WTC11 (cell line): ENCODE results near the gene SETD3. TPM values are rescaled to one million over a fixed set of nuclear protein-coding genes. Genes with fewer than 3 reads are reported as not detected.

Source experiments
- ATAC-seq: fragments of 200-7000 bp; cut with Tn5 transposase; 2 replicates; pipeline ENCODE4 v1.10.0; 2021; ENCODE audit warnings: mild to moderate bottlenecking, moderate library complexity
- CTCF ChIA-PET: fragments of 300-600 bp; sonication (Branson Sonifier 250); formaldehyde crosslinking; loops from one replicate; lab custom pipeline; 2021; ENCODE audit warnings: antibody characterized with exemption; lab: Charles Lee
- POLR2A ChIA-PET: fragments of 350-600 bp; sonication (Branson Sonifier 250); formaldehyde crosslinking; loops from one replicate; lab custom pipeline; 2021; ENCODE audit warnings: antibody characterized with exemption; lab: Charles Lee
- DNase-seq: peaks from one replicate; pipeline ENCODE4 v3.0.0; 2021; ENCODE audit warnings: low spot score
- H3K27ac Mint-ChIP-seq: 2 replicates; pipeline ENCODE4 v1.8.0; 2021; ENCODE audit warnings: mixed read lengths
- H3K27me3 Mint-ChIP-seq: 2 replicates; pipeline ENCODE4 v1.8.0; 2021; ENCODE audit warnings: low read depth, mild to moderate bottlenecking, moderate library complexity, mixed read lengths
- H3K36me3 Mint-ChIP-seq: 2 replicates; pipeline ENCODE4 v1.8.0; 2021; ENCODE audit warnings: mixed read lengths
- H3K4me1 Mint-ChIP-seq: 2 replicates; pipeline ENCODE4 v1.8.0; 2022; ENCODE audit warnings: mixed read lengths
- H3K4me3 Mint-ChIP-seq: 2 replicates; pipeline ENCODE4 v1.8.0; 2021; ENCODE audit warnings: mild to moderate bottlenecking, moderate library complexity, mixed read lengths
- H3K9me3 Mint-ChIP-seq: 2 replicates; pipeline ENCODE4 v1.8.0; 2021; ENCODE audit warnings: mixed read lengths
- ATF1 ChIP-seq: sonication (generic); formaldehyde crosslinking; IDR thresholded peaks from 2 replicates; pipeline ENCODE4 v1.8.1; 2023; ENCODE audit warnings: mild to moderate bottlenecking, moderate library complexity, missing genetic modification reagents
- ELF4 ChIP-seq: sonication (generic); formaldehyde crosslinking; IDR thresholded peaks from 2 replicates; pipeline ENCODE4 v1.8.1; 2022; ENCODE audit warnings: low read depth, mild to moderate bottlenecking, moderate library complexity, missing genetic modification reagents
- ETV6 ChIP-seq: sonication (generic); formaldehyde crosslinking; IDR thresholded peaks from 2 replicates; pipeline ENCODE4 v1.8.1; 2022; ENCODE audit warnings: mild to moderate bottlenecking, missing genetic modification reagents
- GTF2I ChIP-seq: fragments of 250-450 bp; sonication (Bioruptor Pico); conservative IDR thresholded peaks from 2 replicates; pipeline ENCODE4 v1.4.0; 2021; ENCODE audit warnings: mild to moderate bottlenecking
- HMGA2 ChIP-seq: fragments of 250-450 bp; sonication (Bioruptor Pico); IDR thresholded peaks from 2 replicates; pipeline ENCODE4 v1.4.0; 2021; ENCODE audit warnings: mild to moderate bottlenecking, moderate library complexity
- JUN ChIP-seq: sonication (generic); formaldehyde crosslinking; IDR thresholded peaks from 2 replicates; pipeline ENCODE4 v1.8.0; 2023; ENCODE audit warnings: mild to moderate bottlenecking, missing genetic modification reagents
- RORB ChIP-seq: fragments of 250-450 bp; sonication (Bioruptor Pico); IDR thresholded peaks from 2 replicates; pipeline ENCODE4 v1.9.0; 2021; ENCODE audit warnings: mild to moderate bottlenecking
- TEAD4 ChIP-seq: sonication (generic); formaldehyde crosslinking; IDR thresholded peaks from 2 replicates; pipeline ENCODE4 v1.8.0; 2022; ENCODE audit warnings: mild to moderate bottlenecking, missing genetic modification reagents
- TP53 ChIP-seq: sonication (generic); formaldehyde crosslinking; IDR thresholded peaks from 2 replicates; pipeline ENCODE4 v1.8.1; 2023; ENCODE audit warnings: mild to moderate bottlenecking, missing genetic modification reagents
- ZBTB21 ChIP-seq: sonication (generic); formaldehyde crosslinking; IDR thresholded peaks from 2 replicates; pipeline ENCODE4 v1.8.1; 2023; ENCODE audit warnings: mild to moderate bottlenecking, missing genetic modification reagents, borderline replicate concordance
- ZNF317 ChIP-seq: sonication (generic); formaldehyde crosslinking; IDR thresholded peaks from 2 replicates; pipeline ENCODE4 v1.8.1; 2023; ENCODE audit warnings: low read depth, mild to moderate bottlenecking, moderate library complexity, missing genetic modification reagents, borderline replicate concordance
- total RNA-seq: library from RNA; stranded (reverse); gene quantifications from 3 replicates; pipeline ENCODE4 v1.2.3, GENCODE V29; 2021
- TF ChIP-seq, protein P1 (sequence below): sonication (generic); formaldehyde crosslinking; IDR thresholded peaks from 2 replicates; pipeline ENCODE4 v1.8.1; 2023; ENCODE audit warnings: mild to moderate bottlenecking, missing genetic modification reagents, borderline replicate concordance
- TF ChIP-seq, protein P2 (sequence below): sonication (generic); formaldehyde crosslinking; IDR thresholded peaks from 2 replicates; pipeline ENCODE4 v1.8.1; 2022; ENCODE audit warnings: mild to moderate bottlenecking, moderate library complexity, missing genetic modification reagents
- TF ChIP-seq, protein P3 (sequence below): sonication (generic); formaldehyde crosslinking; IDR thresholded peaks from 2 replicates; pipeline ENCODE4 v1.8.1; 2023; ENCODE audit warnings: mild to moderate bottlenecking, moderate library complexity, missing genetic modification reagents
- TF ChIP-seq, protein P4 (sequence below): fragments of 200-600 bp; IDR thresholded peaks from 2 replicates; pipeline ENCODE4 v1.8.0; 2022; ENCODE audit warnings: antibody characterized with exemption
- TF ChIP-seq, protein P5 (sequence below): fragments of 250-450 bp; sonication (Bioruptor Pico); conservative IDR thresholded peaks from 2 replicates; pipeline ENCODE4 v1.9.0; 2021; ENCODE audit warnings: mild to moderate bottlenecking

SETD3 gene
- total RNA-seq, 1 experiment from 2014 or later: 53.1 TPM

DNA sequence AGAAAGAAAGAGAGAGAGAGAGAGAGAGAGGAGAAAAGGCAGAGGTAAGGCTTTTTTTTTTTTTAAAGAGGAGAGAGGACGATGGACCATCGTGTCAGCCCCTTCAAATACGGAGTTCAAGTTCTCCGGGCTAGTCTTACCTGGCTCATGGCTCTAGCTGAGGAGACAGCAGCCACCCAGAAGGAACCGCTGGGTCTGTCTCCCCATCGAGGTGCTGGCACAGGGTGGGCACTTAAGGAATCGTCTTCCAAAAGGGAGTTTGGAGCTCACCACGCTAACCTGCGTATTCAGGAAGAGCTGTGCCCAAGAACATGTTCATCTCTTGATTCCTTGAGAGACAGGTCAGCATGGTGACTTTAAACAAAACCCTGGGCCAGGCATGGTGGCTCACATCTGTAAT is 102.7 kb downstream of the SETD3 start (continued):
- TF ChIP-seq, protein P1, sequence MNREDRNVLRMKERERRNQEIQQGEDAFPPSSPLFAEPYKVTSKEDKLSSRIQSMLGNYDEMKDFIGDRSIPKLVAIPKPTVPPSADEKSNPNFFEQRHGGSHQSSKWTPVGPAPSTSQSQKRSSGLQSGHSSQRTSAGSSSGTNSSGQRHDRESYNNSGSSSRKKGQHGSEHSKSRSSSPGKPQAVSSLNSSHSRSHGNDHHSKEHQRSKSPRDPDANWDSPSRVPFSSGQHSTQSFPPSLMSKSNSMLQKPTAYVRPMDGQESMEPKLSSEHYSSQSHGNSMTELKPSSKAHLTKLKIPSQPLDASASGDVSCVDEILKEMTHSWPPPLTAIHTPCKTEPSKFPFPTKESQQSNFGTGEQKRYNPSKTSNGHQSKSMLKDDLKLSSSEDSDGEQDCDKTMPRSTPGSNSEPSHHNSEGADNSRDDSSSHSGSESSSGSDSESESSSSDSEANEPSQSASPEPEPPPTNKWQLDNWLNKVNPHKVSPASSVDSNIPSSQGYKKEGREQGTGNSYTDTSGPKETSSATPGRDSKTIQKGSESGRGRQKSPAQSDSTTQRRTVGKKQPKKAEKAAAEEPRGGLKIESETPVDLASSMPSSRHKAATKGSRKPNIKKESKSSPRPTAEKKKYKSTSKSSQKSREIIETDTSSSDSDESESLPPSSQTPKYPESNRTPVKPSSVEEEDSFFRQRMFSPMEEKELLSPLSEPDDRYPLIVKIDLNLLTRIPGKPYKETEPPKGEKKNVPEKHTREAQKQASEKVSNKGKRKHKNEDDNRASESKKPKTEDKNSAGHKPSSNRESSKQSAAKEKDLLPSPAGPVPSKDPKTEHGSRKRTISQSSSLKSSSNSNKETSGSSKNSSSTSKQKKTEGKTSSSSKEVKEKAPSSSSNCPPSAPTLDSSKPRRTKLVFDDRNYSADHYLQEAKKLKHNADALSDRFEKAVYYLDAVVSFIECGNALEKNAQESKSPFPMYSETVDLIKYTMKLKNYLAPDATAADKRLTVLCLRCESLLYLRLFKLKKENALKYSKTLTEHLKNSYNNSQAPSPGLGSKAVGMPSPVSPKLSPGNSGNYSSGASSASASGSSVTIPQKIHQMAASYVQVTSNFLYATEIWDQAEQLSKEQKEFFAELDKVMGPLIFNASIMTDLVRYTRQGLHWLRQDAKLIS (CRISPR knock-in tag): no peak
- TF ChIP-seq GTF2I (CRISPR knock-in tag): no peak

DNA sequence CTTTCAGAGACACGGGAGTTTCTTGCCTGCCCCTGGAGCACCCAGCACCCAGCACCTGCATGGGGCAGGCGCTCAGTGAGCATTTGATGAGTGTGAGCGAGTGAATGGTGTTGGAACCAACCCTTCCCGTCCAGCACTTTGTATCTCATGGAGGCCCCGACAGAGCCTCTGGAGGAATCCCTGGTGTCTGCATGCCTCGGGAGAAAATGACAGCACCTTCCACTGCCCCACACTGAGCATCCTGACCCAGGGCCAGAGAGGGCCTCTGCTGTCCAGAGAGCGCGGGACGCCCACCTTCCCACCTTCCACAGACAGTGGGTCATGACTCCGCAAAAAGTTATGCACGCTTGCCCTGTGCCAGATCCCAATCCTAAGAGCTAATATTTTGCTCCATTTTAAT is 105.7 kb downstream of the SETD3 start:
- Mint-ChIP-seq H3K36me3 (no peaks in the 10 kb centered on the region), H3K27ac (no peak overlapping the region), H3K4me3 (no peak overlapping the region), H3K9me3 (no peaks in the 10 kb centered on the region), H3K27me3 (no peaks in the 10 kb centered on the region), H3K4me1 (no peaks in the 10 kb centered on the region)
- ATAC-seq (no peak), DNase-seq (no peak)
- ChIA-PET CTCF (interaction anchor here (0.6 to 1.1 kb wide), 3 partner anchors 13 to 75 kb away, joined by 3 to 4 read pairs (median 3); no protein-coding TSS in a partner anchor), POLR2A (no interaction called here)
- no peak for TF ChIP-seq JUN (CRISPR knock-in tag)

DNA sequence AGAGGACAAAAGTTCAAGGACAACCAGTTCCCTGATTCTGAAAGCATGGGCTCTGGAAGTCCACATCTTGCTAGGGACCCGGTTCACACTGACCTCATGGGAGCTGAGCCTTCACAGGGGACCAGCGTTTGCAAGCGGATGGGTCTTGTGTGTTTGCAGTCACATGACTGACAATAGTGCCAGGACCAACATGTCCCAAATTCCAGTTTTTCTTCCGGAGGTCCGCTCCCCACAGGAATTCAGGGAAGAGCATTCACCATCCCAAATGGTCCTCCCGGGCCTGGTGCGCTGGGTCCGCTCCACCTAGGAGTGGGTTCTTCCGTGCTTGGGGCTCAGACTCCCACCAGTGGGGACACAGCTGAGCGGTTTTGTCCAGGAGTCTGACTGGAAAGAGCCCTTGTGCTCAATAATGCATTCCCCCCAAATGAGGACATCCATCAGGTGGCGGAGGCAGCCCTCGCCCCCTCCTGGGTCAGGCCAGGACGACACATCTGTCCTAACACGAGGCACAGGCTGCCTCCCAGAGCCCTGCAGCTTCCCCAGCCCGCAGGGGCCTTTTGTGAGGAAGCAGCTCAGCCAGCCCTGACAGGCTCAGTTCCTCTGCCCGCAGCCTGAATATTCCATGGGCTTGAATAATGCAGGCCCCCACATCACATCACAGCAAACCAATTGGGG is 116.9 kb downstream of the SETD3 start:
- H3K9me3 Mint-ChIP-seq: no peaks in the 10 kb centered on the region
- DNase-seq (peak; percentile 51), ATAC-seq (peak; percentile 85)
- H3K27me3 Mint-ChIP-seq: peaks cover 7% of the 10 kb centered on the region; the same call in 1 of the 2 replicates
- CTCF ChIA-PET: interaction anchor here (0.6 to 2.5 kb wide), 9 partner anchors 11 to 49 kb away, joined by 3 to 15 read pairs (median 4); no protein-coding TSS in a partner anchor
- no peaks in the 10 kb centered on the region for H3K36me3 Mint-ChIP-seq
- peak overlapping the region; percentile 23; the same call in 1 of the 2 replicates for H3K27ac Mint-ChIP-seq
- POLR2A ChIA-PET: interaction anchor here (0.6 kb wide), 1 partner anchor 89 kb away, joined by 9 read pairs; no protein-coding TSS in a partner anchor
- TF ChIP-seq, protein P2, sequence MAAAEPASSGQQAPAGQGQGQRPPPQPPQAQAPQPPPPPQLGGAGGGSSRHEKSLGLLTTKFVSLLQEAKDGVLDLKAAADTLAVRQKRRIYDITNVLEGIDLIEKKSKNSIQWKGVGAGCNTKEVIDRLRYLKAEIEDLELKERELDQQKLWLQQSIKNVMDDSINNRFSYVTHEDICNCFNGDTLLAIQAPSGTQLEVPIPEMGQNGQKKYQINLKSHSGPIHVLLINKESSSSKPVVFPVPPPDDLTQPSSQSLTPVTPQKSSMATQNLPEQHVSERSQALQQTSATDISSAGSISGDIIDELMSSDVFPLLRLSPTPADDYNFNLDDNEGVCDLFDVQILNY (CRISPR knock-in tag): no peak
- TF ChIP-seq ATF1 (CRISPR knock-in tag) (no peak), ELF4 (no peak), TEAD4 (CRISPR knock-in tag) (no peak), TP53 (no peak), ZNF317 (no peak), ZBTB21 (CRISPR knock-in tag) (no peak), HMGA2 (CRISPR knock-in tag) (no peak), RORB (no peak), ETV6 (CRISPR knock-in tag) (no peak)
- TF ChIP-seq, protein P3, sequence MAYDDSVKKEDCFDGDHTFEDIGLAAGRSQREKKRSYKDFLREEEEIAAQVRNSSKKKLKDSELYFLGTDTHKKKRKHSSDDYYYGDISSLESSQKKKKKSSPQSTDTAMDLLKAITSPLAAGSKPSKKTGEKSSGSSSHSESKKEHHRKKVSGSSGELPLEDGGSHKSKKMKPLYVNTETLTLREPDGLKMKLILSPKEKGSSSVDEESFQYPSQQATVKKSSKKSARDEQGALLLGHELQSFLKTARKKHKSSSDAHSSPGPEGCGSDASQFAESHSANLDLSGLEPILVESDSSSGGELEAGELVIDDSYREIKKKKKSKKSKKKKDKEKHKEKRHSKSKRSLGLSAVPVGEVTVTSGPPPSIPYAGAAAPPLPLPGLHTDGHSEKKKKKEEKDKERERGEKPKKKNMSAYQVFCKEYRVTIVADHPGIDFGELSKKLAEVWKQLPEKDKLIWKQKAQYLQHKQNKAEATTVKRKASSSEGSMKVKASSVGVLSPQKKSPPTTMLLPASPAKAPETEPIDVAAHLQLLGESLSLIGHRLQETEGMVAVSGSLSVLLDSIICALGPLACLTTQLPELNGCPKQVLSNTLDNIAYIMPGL (CRISPR knock-in tag): no peak
- TF ChIP-seq, protein P4, sequence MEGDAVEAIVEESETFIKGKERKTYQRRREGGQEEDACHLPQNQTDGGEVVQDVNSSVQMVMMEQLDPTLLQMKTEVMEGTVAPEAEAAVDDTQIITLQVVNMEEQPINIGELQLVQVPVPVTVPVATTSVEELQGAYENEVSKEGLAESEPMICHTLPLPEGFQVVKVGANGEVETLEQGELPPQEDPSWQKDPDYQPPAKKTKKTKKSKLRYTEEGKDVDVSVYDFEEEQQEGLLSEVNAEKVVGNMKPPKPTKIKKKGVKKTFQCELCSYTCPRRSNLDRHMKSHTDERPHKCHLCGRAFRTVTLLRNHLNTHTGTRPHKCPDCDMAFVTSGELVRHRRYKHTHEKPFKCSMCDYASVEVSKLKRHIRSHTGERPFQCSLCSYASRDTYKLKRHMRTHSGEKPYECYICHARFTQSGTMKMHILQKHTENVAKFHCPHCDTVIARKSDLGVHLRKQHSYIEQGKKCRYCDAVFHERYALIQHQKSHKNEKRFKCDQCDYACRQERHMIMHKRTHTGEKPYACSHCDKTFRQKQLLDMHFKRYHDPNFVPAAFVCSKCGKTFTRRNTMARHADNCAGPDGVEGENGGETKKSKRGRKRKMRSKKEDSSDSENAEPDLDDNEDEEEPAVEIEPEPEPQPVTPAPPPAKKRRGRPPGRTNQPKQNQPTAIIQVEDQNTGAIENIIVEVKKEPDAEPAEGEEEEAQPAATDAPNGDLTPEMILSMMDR: no peak
- TF ChIP-seq, protein P5, sequence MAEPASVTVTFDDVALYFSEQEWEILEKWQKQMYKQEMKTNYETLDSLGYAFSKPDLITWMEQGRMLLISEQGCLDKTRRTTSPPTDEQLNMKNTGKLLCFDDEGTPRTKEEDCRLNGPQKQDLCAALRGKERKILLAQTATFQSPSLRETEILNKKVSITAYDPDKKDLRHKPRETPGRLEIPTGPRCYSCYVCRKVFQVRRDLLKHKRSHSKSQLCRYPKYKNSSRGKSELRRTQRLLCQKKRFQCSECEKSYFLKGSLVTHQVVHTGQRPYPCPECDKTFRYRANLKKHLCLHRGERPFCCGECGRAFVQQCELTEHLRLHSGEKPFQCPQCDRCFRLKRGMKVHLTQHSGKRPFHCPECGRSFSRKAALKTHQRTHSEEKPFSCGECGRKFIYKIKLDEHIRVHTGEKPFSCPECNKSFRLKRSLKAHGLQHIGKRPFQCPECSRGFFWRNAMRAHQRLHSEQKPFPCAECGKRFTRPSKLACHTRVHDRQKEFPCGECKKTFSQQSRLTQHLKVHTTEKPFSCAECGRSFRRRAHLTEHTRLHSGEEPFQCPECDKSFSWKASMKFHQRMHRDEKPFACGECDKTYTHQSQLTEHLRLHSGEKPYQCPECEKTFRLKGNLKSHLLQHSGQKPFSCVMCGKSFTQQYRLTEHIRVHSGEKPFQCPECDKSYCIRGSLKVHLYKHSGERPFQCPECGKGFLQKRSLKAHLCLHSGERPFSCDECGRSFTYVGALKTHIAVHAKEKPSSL: no peak
- peaks cover 19% of the 10 kb centered on the region for H3K4me1 Mint-ChIP-seq
- no peak overlapping the region for H3K4me3 Mint-ChIP-seq
